ENCODE data around the gene ATXN1.

ATXN1 gene

DNA sequence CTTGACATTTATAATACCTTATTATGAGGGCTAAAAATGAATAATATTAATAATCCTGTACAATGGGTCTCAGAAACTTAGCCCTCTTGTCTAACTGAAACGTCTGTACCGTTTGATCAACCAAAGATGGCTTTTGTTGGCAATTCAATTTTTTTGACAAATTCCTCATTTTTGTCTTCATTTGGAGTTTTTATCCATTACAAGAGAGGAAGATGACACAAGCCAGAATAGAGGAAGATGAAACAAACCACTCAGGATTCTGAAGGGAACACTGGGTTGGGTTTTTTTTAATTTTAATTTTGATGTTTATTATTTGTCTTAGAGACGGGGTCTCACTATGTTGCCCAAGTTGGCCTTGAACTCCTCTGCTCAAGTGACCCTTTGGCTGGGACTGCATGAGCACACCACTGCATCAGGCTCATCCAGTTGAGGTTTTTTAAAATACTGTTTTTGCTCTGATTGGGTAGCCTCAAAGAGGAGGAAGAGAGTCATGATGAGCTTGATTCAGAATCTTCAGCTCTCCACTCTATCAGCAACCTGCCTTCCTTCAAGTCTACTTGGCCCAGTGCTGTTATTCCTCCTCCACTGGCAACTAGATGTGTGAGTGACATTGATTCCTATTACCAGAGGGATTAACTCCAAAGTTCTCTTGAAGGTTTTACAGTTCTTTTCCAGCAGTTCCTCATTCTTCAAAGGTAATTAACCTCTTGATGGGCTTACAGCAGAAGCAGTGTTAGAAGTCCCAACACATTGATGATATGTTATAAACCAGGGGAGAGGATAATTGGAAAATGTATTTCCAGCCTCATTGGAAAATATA, 71.3 kb downstream of the ATXN1 start:
- Histone ChIP-seq H3F3A (ENCODE audit: control insufficient read depth, insufficient read depth) (no peaks in the 10 kb centered on the region), H3K27me3 (ENCODE audit: control insufficient read depth, low read length) (no peaks in the 10 kb centered on the region), H3K9me2 (replicated peaks; ENCODE audit: control insufficient read depth, low read length) (no peaks in the 10 kb centered on the region), H4K20me1 (ENCODE audit: control insufficient read depth, insufficient read depth, low read depth, low read length) (no peaks in the 10 kb centered on the region), H3K36me3 (ENCODE audit: control insufficient read depth, low read length) (no peaks in the 10 kb centered on the region), H3K4me2 (ENCODE audit: low read length) (no peak overlapping the region), H3K79me2 (ENCODE audit: control insufficient read depth, low read length) (no peaks in the 10 kb centered on the region), H3K4me1 (ENCODE audit: control insufficient read depth, low read length) (peaks cover 12% of the 10 kb centered on the region), H3K4me3 (ENCODE audit: low read length) (no peak overlapping the region), H3K27ac (ENCODE audit: low read depth, low read length) (no peak overlapping the region), H3K9me3 (ENCODE audit: control insufficient read depth, insufficient read depth, low read length) (no peaks in the 10 kb centered on the region)
- TF ChIP-seq, protein P1, sequence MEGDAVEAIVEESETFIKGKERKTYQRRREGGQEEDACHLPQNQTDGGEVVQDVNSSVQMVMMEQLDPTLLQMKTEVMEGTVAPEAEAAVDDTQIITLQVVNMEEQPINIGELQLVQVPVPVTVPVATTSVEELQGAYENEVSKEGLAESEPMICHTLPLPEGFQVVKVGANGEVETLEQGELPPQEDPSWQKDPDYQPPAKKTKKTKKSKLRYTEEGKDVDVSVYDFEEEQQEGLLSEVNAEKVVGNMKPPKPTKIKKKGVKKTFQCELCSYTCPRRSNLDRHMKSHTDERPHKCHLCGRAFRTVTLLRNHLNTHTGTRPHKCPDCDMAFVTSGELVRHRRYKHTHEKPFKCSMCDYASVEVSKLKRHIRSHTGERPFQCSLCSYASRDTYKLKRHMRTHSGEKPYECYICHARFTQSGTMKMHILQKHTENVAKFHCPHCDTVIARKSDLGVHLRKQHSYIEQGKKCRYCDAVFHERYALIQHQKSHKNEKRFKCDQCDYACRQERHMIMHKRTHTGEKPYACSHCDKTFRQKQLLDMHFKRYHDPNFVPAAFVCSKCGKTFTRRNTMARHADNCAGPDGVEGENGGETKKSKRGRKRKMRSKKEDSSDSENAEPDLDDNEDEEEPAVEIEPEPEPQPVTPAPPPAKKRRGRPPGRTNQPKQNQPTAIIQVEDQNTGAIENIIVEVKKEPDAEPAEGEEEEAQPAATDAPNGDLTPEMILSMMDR (IDR thresholded peaks at IDR 0.05; ENCODE audit: low read depth, low read length, poor library complexity, severe bottlenecking), result no peak
- no peak for TF ChIP-seq EZH2phosphoT487 (IDR thresholded peaks at IDR 0.05; ENCODE audit: borderline replicate concordance, low read length)

DNA sequence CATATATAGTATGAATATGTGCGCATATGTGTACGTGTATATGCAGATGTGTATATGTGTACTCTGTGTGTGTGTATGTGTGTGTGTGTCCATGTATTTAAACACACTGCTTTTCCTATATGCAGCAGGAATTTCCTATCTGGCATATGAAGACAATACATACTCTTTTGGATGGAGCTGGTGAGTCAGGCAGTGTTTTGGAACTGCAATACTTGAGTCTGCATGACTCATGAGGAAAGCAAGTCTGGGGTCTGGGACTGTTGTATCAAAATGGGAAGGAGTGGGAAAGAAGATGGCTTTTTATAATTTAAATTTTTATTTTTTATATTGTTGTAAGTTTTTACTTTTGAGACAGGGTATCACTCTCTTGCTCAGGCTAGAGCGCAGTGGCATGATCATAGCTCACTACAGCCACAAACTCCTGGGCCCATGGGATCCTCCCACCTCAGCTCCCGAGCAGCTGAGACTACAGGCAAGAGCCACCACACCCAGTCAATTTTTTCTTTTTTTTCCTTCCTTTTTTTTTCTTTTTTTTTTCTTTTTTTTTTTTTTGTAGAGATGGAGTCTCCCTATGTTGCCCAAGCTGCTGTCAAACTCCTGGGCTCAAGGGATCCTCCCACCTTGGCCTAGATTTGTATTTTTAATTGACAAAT, 72.2 kb downstream of the ATXN1 start:
- Histone ChIP-seq H3K36me3 (ENCODE audit: control insufficient read depth, low read length) (no peaks in the 10 kb centered on the region), H3F3A (ENCODE audit: control insufficient read depth, insufficient read depth) (no peaks in the 10 kb centered on the region), H4K20me1 (ENCODE audit: control insufficient read depth, insufficient read depth, low read depth, low read length) (no peaks in the 10 kb centered on the region), H3K27ac (ENCODE audit: low read depth, low read length) (no peak overlapping the region), H3K4me3 (ENCODE audit: low read length) (no peak overlapping the region), H3K4me1 (ENCODE audit: control insufficient read depth, low read length) (peaks cover 12% of the 10 kb centered on the region), H3K4me2 (ENCODE audit: low read length) (no peak overlapping the region), H3K27me3 (ENCODE audit: control insufficient read depth, low read length) (no peaks in the 10 kb centered on the region), H3K9me3 (ENCODE audit: control insufficient read depth, insufficient read depth, low read length) (no peaks in the 10 kb centered on the region), H3K79me2 (ENCODE audit: control insufficient read depth, low read length) (no peaks in the 10 kb centered on the region), H3K9me2 (replicated peaks; ENCODE audit: control insufficient read depth, low read length) (no peaks in the 10 kb centered on the region)
- TF ChIP-seq, protein P1 (IDR thresholded peaks at IDR 0.05; ENCODE audit: low read depth, low read length, poor library complexity, severe bottlenecking), result no peak
- no peak for TF ChIP-seq EZH2phosphoT487 (IDR thresholded peaks at IDR 0.05; ENCODE audit: borderline replicate concordance, low read length)

DNA sequence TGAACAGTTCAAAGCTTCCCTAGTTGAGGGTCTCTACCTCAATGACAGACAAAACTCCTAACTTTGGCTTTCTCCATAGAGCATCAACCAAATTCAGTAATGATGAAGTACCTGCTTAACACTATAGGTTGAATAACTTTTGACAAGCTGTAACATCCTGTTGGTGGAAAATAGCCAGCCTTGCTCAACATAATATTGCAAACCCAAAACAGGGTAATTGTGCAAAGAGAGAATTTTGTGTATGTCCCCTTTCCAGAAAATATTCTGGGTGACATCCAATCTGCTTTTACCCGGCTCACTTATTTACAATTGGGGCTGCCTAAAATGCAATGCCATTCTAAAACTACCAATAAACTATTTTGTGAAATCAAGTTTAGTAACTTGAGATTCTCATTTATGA, 72.8 kb downstream of the ATXN1 start:
- Histone ChIP-seq H3K79me2 (ENCODE audit: control insufficient read depth, low read length) (no peaks in the 10 kb centered on the region), H3K4me1 (ENCODE audit: control insufficient read depth, low read length) (peaks cover 12% of the 10 kb centered on the region), H3K27me3 (ENCODE audit: control insufficient read depth, low read length) (no peaks in the 10 kb centered on the region), H3K9me3 (ENCODE audit: control insufficient read depth, insufficient read depth, low read length) (no peaks in the 10 kb centered on the region), H3K9me2 (replicated peaks; ENCODE audit: control insufficient read depth, low read length) (no peaks in the 10 kb centered on the region), H3K4me3 (ENCODE audit: low read length) (no peak overlapping the region), H4K20me1 (ENCODE audit: control insufficient read depth, insufficient read depth, low read depth, low read length) (no peaks in the 10 kb centered on the region), H3F3A (ENCODE audit: control insufficient read depth, insufficient read depth) (no peaks in the 10 kb centered on the region), H3K36me3 (ENCODE audit: control insufficient read depth, low read length) (no peaks in the 10 kb centered on the region), H3K27ac (ENCODE audit: low read depth, low read length) (no peak overlapping the region), H3K4me2 (ENCODE audit: low read length) (no peak overlapping the region)
- TF ChIP-seq, protein P1 (IDR thresholded peaks at IDR 0.05; ENCODE audit: low read depth, low read length, poor library complexity, severe bottlenecking), result no peak
- no peak for TF ChIP-seq EZH2phosphoT487 (IDR thresholded peaks at IDR 0.05; ENCODE audit: borderline replicate concordance, low read length)
